Nephron progenitor cell (in vitro differentiated cells): ENCODE results near the gene POPDC3.

ENCODE experiments used
- DNase-seq: peaks from one replicate; pipeline ENCODE4 v3.0.0; 2021
- H3K27ac Mint-ChIP-seq: 2 replicates; pipeline ENCODE4 v1.8.0; 2021; ENCODE audit warnings: mild to moderate bottlenecking, moderate library complexity, mixed read lengths
- H3K27me3 Mint-ChIP-seq: 2 replicates; pipeline ENCODE4 v1.8.0; 2021; ENCODE audit warnings: mild to moderate bottlenecking, low read depth, mixed read lengths; ENCODE audit not compliant: poor library complexity
- H3K36me3 Mint-ChIP-seq: 2 replicates; pipeline ENCODE4 v1.8.0; 2021; ENCODE audit warnings: low read depth, mixed read lengths
- H3K4me1 Mint-ChIP-seq: 2 replicates; pipeline ENCODE4 v1.8.0; 2021; ENCODE audit warnings: mixed read lengths
- H3K4me3 Mint-ChIP-seq: 2 replicates; pipeline ENCODE4 v1.8.0; 2021; ENCODE audit warnings: mild to moderate bottlenecking, moderate library complexity, mixed read lengths
- H3K9me3 Mint-ChIP-seq: 2 replicates; pipeline ENCODE4 v1.8.0; 2021; ENCODE audit warnings: mild to moderate bottlenecking, moderate library complexity, mixed read lengths
- CTCF ChIP-seq: fragments of 200-600 bp; sonication (generic); IDR thresholded peaks from 2 replicates; pipeline ENCODE4 v1.5.0; 2021; ENCODE audit warnings: antibody characterized with exemption

Gene POPDC3

GRCh38 chr6:105209950-105210706 lies 30.3 kb upstream of the POPDC3 start:
- Mint-ChIP-seq H3K27ac (no peak overlapping the region), H3K27me3 (peaks cover 6% of the 10 kb centered on the region), H3K4me1 (peaks cover 20% of the 10 kb centered on the region), H3K9me3 (no peaks in the 10 kb centered on the region), H3K4me3 (no peak overlapping the region), H3K36me3 (no peaks in the 10 kb centered on the region)
- DNase-seq = no peak
- no peak for TF ChIP-seq CTCF

- DNase-seq = no peak
- Mint-ChIP-seq H3K9me3 (no peaks in the 10 kb centered on the region), H3K4me3 (no peak overlapping the region), H3K27me3 (peaks cover 3% of the 10 kb centered on the region), H3K4me1 (peaks cover 31% of the 10 kb centered on the region), H3K36me3 (no peaks in the 10 kb centered on the region), H3K27ac (no peak overlapping the region)
- no peak for TF ChIP-seq CTCF
These were observed 27.9 kb upstream of the POPDC3 start for GRCh38 chr6:105207524-105208269.

GRCh38 chr6:105204768-105205167 lies 25.0 kb upstream of the POPDC3 start:
- TF ChIP-seq CTCF = no peak
- H3K27ac Mint-ChIP-seq = peak overlapping the region; percentile 50

GRCh38 chr6:105204331-105204730 lies 24.5 kb upstream of the POPDC3 start:
- TF ChIP-seq CTCF = no peak
- Mint-ChIP-seq H3K4me3 (no peak overlapping the region), H3K4me1 (peaks cover 19% of the 10 kb centered on the region), H3K27me3 (peaks cover 7% of the 10 kb centered on the region), H3K36me3 (no peaks in the 10 kb centered on the region), H3K9me3 (no peaks in the 10 kb centered on the region), H3K27ac (peak overlapping the region; percentile 50)
- no peak for DNase-seq

More at GRCh38 chr6:105204768-105205167, 25.0 kb upstream of the POPDC3 start:
- peaks cover 19% of the 10 kb centered on the region for H3K4me1 Mint-ChIP-seq
- no peak overlapping the region for H3K4me3 Mint-ChIP-seq
- H3K9me3 Mint-ChIP-seq = no peaks in the 10 kb centered on the region
- peaks cover 7% of the 10 kb centered on the region for H3K27me3 Mint-ChIP-seq
- DNase-seq = no peak
- no peaks in the 10 kb centered on the region for H3K36me3 Mint-ChIP-seq

- no peak overlapping the region for H3K4me3 Mint-ChIP-seq
- H3K27ac Mint-ChIP-seq = no peak overlapping the region
- H3K4me1 Mint-ChIP-seq = peaks cover 19% of the 10 kb centered on the region
- H3K27me3 Mint-ChIP-seq = peaks cover 3% of the 10 kb centered on the region
- no peaks in the 10 kb centered on the region for H3K36me3 Mint-ChIP-seq
- peaks cover 7% of the 10 kb centered on the region for H3K9me3 Mint-ChIP-seq
- TF ChIP-seq CTCF = no peak
- DNase-seq = no peak
These were observed 22.7 kb upstream of the POPDC3 start for GRCh38 chr6:105202486-105202885.
